ENCODE data around the gene MAZ.
A peak's percentile ranks its signal among the peaks of the same experiment; 100 is the strongest.

The MAZ gene

GRCh38 chr16:29809031-29809747 lies 2.9 kb downstream of the MAZ start:
- no peak for DNase-seq

- peak in 1 of 56 donors; percentile 17 for DNase-seq
Measured at GRCh38 chr16:29809850-29810698, 3.7 kb downstream of the MAZ start.

- DNase-seq: no peak
Measured at GRCh38 chr16:29810699-29811169, 4.4 kb downstream of the MAZ start.

- peak in 55 of 56 donors; percentile 38 to 98 (median 87) for DNase-seq
Measured at GRCh38 chr16:29811170-29811895, 5.0 kb downstream of the MAZ start.

GRCh38 chr16:29811896-29812665 lies 5.8 kb downstream of the MAZ start, which contains the start of gene PRRT2:
Gene PRRT2 (plus strand): TSS chr16:29812193. CDS start chr16:29813055, 862 bp downstream.
- peak in 44 of 56 donors; percentile 33 to 86 (median 69) for DNase-seq

- peak in 3 of 56 donors; percentile 25 to 48 (median 40) for DNase-seq
Measured at GRCh38 chr16:29812754-29813643, 6.7 kb downstream of the MAZ start.

- no peak for DNase-seq
Measured at GRCh38 chr16:29813644-29814562, 7.6 kb downstream of the MAZ start.

- DNase-seq: no peak
Measured at GRCh38 chr16:29814592-29814991, 8.3 kb downstream of the MAZ start.

- peak in 6 of 56 donors; percentile 6 to 70 (median 22) for DNase-seq
Measured at GRCh38 chr16:29815032-29815721, 8.8 kb downstream of the MAZ start.

- DNase-seq: peak; percentile 76 to 99 (median 97)
Measured at GRCh38 chr16:29815793-29816693, 9.7 kb downstream of the MAZ start, which contains the start of gene PAGR1. Gene PAGR1 (plus strand): TSS chr16:29816152. CDS start chr16:29816526, 374 bp downstream.

GRCh38 chr16:29816694-29817441 lies 10.5 kb downstream of the MAZ start:
- DNase-seq: peak in 25 of 56 donors; percentile 18 to 67 (median 48)

GRCh38 chr16:29818082-29818481 lies 11.8 kb downstream of the MAZ start:
- DNase-seq: no peak

- DNase-seq: no peak
Measured at GRCh38 chr16:29819506-29819905, 13.2 kb downstream of the MAZ start.

- peak in 29 of 56 donors; percentile 10 to 60 (median 37) for DNase-seq
Measured at GRCh38 chr16:29820271-29820701, 14.0 kb downstream of the MAZ start, which contains the start of gene MVP. Gene MVP (plus strand): TSS chr16:29820462. CDS start chr16:29830550, 10,088 bp downstream.
